Ishikawa (cell line): ENCODE results near the gene FMNL1.

Source experiments
- CEBPB ChIP-seq: IDR thresholded peaks from 2 replicates; pipeline ENCODE4 v1.6.1; 2012
- CREB1 ChIP-seq: IDR thresholded peaks from 2 replicates; pipeline ENCODE4 v1.6.1; 2012; ENCODE audit warnings: low read depth
- EGR1 ChIP-seq: IDR thresholded peaks from 2 replicates; pipeline ENCODE4 v1.6.1; 2012
- EP300 ChIP-seq: IDR thresholded peaks from 2 replicates; pipeline ENCODE4 v1.6.1; 2012; ENCODE audit warnings: borderline replicate concordance
- FOXM1 ChIP-seq: IDR thresholded peaks from 2 replicates; pipeline ENCODE4 v1.6.1; 2012; ENCODE audit warnings: low read depth, borderline replicate concordance
- MAX ChIP-seq: IDR thresholded peaks from 2 replicates; pipeline ENCODE4 v1.6.1; 2012
- NFIC ChIP-seq: IDR thresholded peaks from 2 replicates; pipeline ENCODE4 v1.6.1; 2012
- RAD21 ChIP-seq: IDR thresholded peaks from 2 replicates; pipeline ENCODE4 v1.6.1; 2012; ENCODE audit warnings: low read depth
- TAF1 ChIP-seq: IDR thresholded peaks from 2 replicates; pipeline ENCODE4 v1.6.1; 2012; ENCODE audit warnings: low read depth, mild to moderate bottlenecking
- TCF12 ChIP-seq: IDR thresholded peaks from 2 replicates; pipeline ENCODE4 v1.6.1; 2012; ENCODE audit warnings: low read depth
- TEAD4 ChIP-seq: IDR thresholded peaks from 2 replicates; pipeline ENCODE4 v1.6.1; 2012
- YY1 ChIP-seq: IDR thresholded peaks from 2 replicates; pipeline ENCODE4 v1.6.1; 2012; ENCODE audit warnings: low read depth
- ZBTB7A ChIP-seq: IDR thresholded peaks from 2 replicates; pipeline ENCODE4 v1.6.1; 2012; ENCODE audit warnings: low read depth
- TF ChIP-seq, protein P1 (sequence below): IDR thresholded peaks from 2 replicates; pipeline ENCODE4 v1.6.1; 2012
- TF ChIP-seq, protein P2 (sequence below): IDR thresholded peaks from 2 replicates; pipeline ENCODE4 v1.6.1; 2012; ENCODE audit warnings: low read depth, mild to moderate bottlenecking

The FMNL1 gene

DNA sequence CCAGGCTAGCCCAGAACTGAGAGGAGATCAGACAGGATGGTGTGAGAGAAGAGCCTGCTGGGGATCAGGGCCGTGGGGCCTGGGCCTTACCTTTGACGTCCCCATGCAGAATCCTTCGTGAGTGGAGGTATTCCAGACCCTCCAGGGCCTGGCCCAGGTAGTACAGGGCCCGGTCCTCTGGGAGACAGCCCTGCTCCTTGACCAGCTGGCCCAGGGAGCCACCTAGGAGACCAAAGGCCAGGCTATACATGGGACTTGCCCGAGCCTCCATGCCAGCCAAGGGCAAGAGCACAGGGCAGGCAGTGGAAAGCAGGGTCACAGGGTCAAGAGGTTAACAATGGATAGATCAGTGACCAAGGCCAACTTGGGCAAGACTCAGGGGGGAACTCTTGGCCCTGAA lies 52.3 kb downstream of the FMNL1 start:
- TF ChIP-seq TCF12 (no peak), MAX (no peak), YY1 (no peak), TAF1 (no peak), NFIC (no peak), FOXM1 (no peak), EP300 (no peak), CREB1 (no peak)
- TF ChIP-seq, protein P1, sequence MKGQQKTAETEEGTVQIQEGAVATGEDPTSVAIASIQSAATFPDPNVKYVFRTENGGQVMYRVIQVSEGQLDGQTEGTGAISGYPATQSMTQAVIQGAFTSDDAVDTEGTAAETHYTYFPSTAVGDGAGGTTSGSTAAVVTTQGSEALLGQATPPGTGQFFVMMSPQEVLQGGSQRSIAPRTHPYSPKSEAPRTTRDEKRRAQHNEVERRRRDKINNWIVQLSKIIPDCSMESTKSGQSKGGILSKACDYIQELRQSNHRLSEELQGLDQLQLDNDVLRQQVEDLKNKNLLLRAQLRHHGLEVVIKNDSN, result no peak
- TF ChIP-seq, protein P2, sequence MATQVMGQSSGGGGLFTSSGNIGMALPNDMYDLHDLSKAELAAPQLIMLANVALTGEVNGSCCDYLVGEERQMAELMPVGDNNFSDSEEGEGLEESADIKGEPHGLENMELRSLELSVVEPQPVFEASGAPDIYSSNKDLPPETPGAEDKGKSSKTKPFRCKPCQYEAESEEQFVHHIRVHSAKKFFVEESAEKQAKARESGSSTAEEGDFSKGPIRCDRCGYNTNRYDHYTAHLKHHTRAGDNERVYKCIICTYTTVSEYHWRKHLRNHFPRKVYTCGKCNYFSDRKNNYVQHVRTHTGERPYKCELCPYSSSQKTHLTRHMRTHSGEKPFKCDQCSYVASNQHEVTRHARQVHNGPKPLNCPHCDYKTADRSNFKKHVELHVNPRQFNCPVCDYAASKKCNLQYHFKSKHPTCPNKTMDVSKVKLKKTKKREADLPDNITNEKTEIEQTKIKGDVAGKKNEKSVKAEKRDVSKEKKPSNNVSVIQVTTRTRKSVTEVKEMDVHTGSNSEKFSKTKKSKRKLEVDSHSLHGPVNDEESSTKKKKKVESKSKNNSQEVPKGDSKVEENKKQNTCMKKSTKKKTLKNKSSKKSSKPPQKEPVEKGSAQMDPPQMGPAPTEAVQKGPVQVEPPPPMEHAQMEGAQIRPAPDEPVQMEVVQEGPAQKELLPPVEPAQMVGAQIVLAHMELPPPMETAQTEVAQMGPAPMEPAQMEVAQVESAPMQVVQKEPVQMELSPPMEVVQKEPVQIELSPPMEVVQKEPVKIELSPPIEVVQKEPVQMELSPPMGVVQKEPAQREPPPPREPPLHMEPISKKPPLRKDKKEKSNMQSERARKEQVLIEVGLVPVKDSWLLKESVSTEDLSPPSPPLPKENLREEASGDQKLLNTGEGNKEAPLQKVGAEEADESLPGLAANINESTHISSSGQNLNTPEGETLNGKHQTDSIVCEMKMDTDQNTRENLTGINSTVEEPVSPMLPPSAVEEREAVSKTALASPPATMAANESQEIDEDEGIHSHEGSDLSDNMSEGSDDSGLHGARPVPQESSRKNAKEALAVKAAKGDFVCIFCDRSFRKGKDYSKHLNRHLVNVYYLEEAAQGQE, result no peak

GRCh38 chr17:45276031-45276430 lies 54.3 kb downstream of the FMNL1 start:
- TF ChIP-seq TAF1, result no peak

DNA sequence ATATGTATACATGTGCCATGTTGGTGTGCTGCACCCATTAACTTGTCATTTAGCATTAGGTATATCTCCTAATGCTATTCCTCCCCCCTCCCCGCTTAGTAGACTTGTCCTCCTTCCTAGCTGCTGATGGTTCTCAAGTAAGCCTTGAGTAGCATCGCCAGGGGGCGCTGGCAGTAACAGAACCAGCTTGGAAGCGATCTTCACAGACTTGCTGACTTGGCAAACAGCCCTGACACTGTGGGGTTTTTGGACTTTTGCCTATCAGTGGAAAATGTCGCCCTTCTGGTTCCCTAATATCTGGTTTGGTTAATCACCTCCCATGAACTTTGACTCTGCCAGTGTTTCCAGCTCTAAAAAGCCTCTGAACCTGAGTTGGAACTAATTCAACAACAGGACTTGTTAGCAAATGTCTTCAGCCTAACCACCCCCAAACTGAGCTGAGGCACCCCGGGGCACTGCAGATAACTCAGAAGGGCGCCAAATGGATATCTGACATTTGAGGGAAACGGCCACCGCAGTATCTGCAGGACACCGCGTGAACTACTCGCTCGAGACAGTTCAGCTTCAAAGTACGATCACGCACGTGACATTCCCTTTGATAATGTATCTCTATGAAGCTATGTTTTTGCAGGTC lies 55.6 kb downstream of the FMNL1 start:
- TF ChIP-seq RAD21 (peak; percentile 91), FOXM1 (no peak), TEAD4 (peak; percentile 16; the same call in 1 of the 2 replicates), NFIC (peak; percentile 92)

DNA sequence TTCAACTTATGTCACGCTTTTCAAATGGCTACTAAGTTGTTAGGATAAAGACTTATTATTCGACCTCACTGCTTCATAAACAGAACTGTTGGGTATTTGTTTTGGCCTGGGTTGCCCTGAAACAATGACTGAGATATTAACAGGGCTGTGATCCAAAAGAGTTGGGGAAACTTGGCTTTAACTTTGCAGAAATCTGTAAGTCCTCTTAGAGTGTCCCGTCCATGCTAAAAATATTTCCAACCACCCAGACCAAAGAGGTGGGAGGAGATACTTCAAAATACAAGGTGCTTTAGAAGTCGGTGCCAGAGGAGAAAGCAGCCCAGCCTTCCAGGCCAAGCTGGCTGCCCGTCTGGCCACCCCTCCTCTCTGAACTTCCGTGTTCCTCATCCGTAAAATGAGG lies 56.3 kb downstream of the FMNL1 start:
- no peak for TF ChIP-seq CEBPB
- TF ChIP-seq, protein P2, result no peak
- TF ChIP-seq ZBTB7A, result no peak
- no peak for TF ChIP-seq NFIC
- no peak for TF ChIP-seq YY1
- TF ChIP-seq EGR1, result no peak
- no peak for TF ChIP-seq TEAD4
- TF ChIP-seq TCF12, result no peak
- no peak for TF ChIP-seq MAX
- TF ChIP-seq CREB1, result no peak
- TF ChIP-seq EP300, result no peak
- TF ChIP-seq RAD21, result no peak
- TF ChIP-seq, protein P1, result no peak
- TF ChIP-seq TAF1, result no peak

- TF ChIP-seq CEBPB, result no peak
- no peak for TF ChIP-seq MAX
- TF ChIP-seq TCF12, result no peak
- no peak for TF ChIP-seq RAD21
- no peak for TF ChIP-seq EGR1
- TF ChIP-seq, protein P1, result no peak
- TF ChIP-seq YY1, result no peak
- TF ChIP-seq, protein P2, result no peak
- no peak for TF ChIP-seq CREB1
- TF ChIP-seq EP300, result no peak
- no peak for TF ChIP-seq ZBTB7A
- TF ChIP-seq FOXM1, result no peak
- TF ChIP-seq TAF1, result no peak
- TF ChIP-seq TEAD4, result no peak
Measured at GRCh38 chr17:45279898-45280297, 58.2 kb downstream of the FMNL1 start.
